ENCODE results near the gene ATP8A2.

GRCh38 chr13:25652764-25653163 is 281.0 kb downstream of the ATP8A2 start:
- no peak for TF ChIP-seq POLR2A (IDR thresholded peaks at IDR 0.05; ENCODE audit: extremely low read depth, insufficient read length)
- TF ChIP-seq, protein P1, sequence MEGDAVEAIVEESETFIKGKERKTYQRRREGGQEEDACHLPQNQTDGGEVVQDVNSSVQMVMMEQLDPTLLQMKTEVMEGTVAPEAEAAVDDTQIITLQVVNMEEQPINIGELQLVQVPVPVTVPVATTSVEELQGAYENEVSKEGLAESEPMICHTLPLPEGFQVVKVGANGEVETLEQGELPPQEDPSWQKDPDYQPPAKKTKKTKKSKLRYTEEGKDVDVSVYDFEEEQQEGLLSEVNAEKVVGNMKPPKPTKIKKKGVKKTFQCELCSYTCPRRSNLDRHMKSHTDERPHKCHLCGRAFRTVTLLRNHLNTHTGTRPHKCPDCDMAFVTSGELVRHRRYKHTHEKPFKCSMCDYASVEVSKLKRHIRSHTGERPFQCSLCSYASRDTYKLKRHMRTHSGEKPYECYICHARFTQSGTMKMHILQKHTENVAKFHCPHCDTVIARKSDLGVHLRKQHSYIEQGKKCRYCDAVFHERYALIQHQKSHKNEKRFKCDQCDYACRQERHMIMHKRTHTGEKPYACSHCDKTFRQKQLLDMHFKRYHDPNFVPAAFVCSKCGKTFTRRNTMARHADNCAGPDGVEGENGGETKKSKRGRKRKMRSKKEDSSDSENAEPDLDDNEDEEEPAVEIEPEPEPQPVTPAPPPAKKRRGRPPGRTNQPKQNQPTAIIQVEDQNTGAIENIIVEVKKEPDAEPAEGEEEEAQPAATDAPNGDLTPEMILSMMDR (IDR thresholded peaks at IDR 0.05; ENCODE audit: low read depth, low read length) = no peak

Data from NB4 (cell line).